GM12864 (cell line): ENCODE results near the gene HMGN2.

ENCODE experiments used
- DNase-seq: peaks from one replicate; pipeline ENCODE4 v3.0.0-alpha.2; 2011; ENCODE audit warnings: low read depth
- H3K4me3 ChIP-seq: 2 replicates; pipeline ENCODE4 v1.5.1; 2011; ENCODE audit warnings: mild to moderate bottlenecking, low read depth, low read length, control low read depth
- CTCF ChIP-seq: IDR thresholded peaks from 2 replicates; pipeline ENCODE4 v1.5.1; 2011; ENCODE audit warnings: low read depth, mild to moderate bottlenecking, moderate library complexity, low read length, control low read depth, inconsistent platforms; ENCODE audit errors: missing control alignments

Gene HMGN2

DNA sequence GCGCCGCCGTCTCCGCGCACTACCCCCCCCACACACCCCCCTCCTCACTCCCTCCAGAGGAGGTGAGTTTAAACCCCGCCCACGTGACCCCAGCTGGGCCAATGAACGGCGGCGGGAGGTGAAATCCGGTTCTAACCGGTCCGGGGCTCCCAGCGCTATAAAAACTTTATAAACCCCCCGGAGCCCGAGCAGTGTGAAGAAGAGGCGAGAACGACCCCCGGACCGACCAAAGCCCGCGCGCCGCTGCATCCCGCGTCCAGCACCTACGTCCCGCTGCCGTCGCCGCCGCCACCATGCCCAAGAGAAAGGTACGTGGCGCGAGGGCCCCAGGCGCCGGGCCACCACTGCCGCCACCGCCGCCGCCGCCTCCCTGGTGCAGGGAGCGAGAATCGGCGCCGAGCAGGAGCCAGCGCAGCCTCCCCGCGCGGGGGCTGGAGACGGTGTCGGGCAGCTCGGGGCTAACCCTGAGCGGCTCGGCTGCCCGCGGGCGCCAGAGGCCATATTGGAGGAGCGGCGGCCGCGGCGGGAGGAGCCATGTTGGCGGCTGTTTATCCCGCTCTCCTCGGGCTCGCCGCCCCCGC is at the start of gene HMGN2:
TSS of gene HMGN2 (plus strand) at position 121 of the 581 bp plus-strand sequence. CDS start at position 294, 173 bp downstream.
- H3K4me3 ChIP-seq: peak within 1 kb of the TSS; percentile 87
- no peak for TF ChIP-seq CTCF
- DNase-seq: peak; percentile 58

DNA sequence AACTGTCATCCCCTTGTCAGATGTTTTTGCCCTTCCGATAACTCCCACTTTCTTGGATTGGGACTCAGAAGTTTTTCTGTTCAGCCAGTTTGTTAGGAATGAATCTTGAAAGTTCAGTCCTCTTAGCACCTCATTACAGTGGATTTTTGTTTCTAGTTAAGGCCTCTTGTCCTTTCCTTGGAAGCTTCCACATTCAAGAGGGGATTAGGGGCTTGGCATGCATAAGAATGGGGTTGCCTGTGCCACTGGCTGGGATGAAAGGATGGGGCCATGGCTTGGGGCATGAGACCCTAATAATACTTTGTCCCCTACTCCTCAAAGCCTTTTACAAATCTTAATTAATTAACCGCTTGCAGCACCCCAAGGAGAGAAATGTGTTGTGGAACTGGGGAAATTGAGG is 42.5 kb upstream of the HMGN2 start:
- DNase-seq: no peak
- TF ChIP-seq CTCF: no peak
- no peak overlapping the region for H3K4me3 ChIP-seq

GRCh38 chr1:26431979-26432695 is 40.1 kb upstream of the HMGN2 start, which contains the start of gene DHDDS:
TSS of gene DHDDS (plus strand) at chr1:26432321. CDS start at chr1:26432946, 625 bp downstream.
- peak within 1 kb of the TSS; percentile 60 for H3K4me3 ChIP-seq
- TF ChIP-seq CTCF: no peak
- DNase-seq: peak; percentile 93

DNA sequence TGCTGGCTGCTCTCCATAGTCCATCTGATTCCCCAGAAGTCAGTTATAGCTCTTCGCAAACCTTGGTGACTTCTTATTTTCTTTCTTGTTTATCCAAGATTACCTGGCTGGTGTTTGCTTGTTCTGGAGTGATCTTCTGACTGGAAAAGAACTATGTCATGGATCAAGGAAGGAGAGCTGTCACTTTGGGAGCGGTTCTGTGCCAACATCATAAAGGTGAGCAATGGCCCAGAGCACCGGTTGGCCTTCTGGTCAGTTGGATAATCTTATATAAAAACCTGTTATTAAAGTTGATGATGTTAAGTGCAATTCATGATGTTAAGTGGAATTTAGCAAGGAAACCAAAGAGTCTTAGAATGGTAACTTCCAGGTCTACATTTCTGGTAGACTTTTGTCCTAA is 39.4 kb upstream of the HMGN2 start:
- H3K4me3 ChIP-seq: peak overlapping the region; percentile 60
- DNase-seq: no peak
- TF ChIP-seq CTCF: no peak

- no peak for DNase-seq
- H3K4me3 ChIP-seq: no peak overlapping the region
- no peak for TF ChIP-seq CTCF
Observed at GRCh38 chr1:26434161-26434752, 38.0 kb upstream of the HMGN2 start.

DNA sequence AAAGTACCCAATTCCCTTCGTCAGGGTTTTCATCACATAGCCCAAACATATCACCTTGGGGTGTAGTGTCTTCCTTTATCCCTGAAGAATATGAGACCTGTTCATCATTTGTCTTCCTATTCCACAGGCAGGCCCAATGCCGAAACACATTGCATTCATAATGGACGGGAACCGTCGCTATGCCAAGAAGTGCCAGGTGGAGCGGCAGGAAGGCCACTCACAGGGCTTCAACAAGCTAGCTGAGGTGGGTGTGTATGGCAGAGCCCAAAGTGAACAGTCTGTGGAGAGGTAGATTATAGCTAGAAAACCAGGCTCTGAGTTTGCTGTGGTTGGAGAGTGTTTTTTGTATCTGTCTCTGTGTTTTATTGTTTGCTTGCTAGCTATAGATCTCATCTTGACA is 34.2 kb upstream of the HMGN2 start:
- no peak for TF ChIP-seq CTCF
- DNase-seq: no peak
- H3K4me3 ChIP-seq: no peak overlapping the region
